MCF 10A (cell line): Measurements from ENCODE around the gene SHH. TPM values are rescaled to one million over a fixed set of nuclear protein-coding genes. Genes with fewer than 3 reads are reported as not detected.
A peak's percentile ranks its signal among the peaks of the same experiment; 100 is the strongest.

ENCODE experiments used
- BruUV-seq: library from RNA; stranded (reverse); fragments of 400-500 nt; replicated peaks from 2 replicates; lab custom pipeline; 2021; lab: Mats Ljungman, UMichigan
- CTCF ChIA-PET: fragments of 300-600 bp; sonication (Branson Sonifier 250); formaldehyde crosslinking; extraction: SDS; loops from one replicate; lab custom pipeline; 2021; ENCODE audit warnings: antibody characterized with exemption, inconsistent platforms; lab: Yijun Ruan, JAX
- POLR2A ChIA-PET: fragments of 300-600, 350-650 bp; sonication (Branson Sonifier 250); formaldehyde crosslinking; extraction: SDS; loops from one replicate; lab custom pipeline; 2020; ENCODE audit warnings: antibody characterized with exemption, inconsistent platforms; lab: Yijun Ruan, JAX
- DNase-seq: peaks from one replicate; pipeline ENCODE4 v3.0.0-alpha.2; 2018; ENCODE audit not compliant: unreplicated experiment
- H3K27ac Mint-ChIP-seq: one replicate; pipeline ENCODE4 v1.8.0; 2022; ENCODE audit warnings: mild to moderate bottlenecking, low read depth, mixed read lengths; ENCODE audit not compliant: unreplicated experiment
- H3K27me3 Mint-ChIP-seq: one replicate; pipeline ENCODE4 v1.8.0; 2022; ENCODE audit warnings: mixed read lengths; ENCODE audit not compliant: insufficient read depth, unreplicated experiment
- H3K36me3 Mint-ChIP-seq: one replicate; pipeline ENCODE4 v1.8.0; 2022; ENCODE audit warnings: mild to moderate bottlenecking, moderate library complexity, mixed read lengths; ENCODE audit not compliant: insufficient read depth, unreplicated experiment
- H3K4me1 Mint-ChIP-seq: one replicate; pipeline ENCODE4 v1.8.0; 2022; ENCODE audit warnings: mixed read lengths; ENCODE audit not compliant: insufficient read depth, unreplicated experiment
- H3K4me3 Mint-ChIP-seq: one replicate; pipeline ENCODE4 v1.8.0; 2022; ENCODE audit warnings: mild to moderate bottlenecking, moderate library complexity, mixed read lengths; ENCODE audit not compliant: unreplicated experiment
- H3K9me3 Mint-ChIP-seq: one replicate; pipeline ENCODE4 v1.8.0; 2022; ENCODE audit warnings: mixed read lengths; ENCODE audit not compliant: unreplicated experiment
- CTCF ChIP-seq: fragments of 200-600 bp; IDR thresholded peaks from one replicate; pipeline ENCODE4 v1.8.0; 2022; ENCODE audit warnings: antibody characterized with exemption, mild to moderate bottlenecking; ENCODE audit not compliant: unreplicated experiment
- intact Hi-C: fragments of 100-400 bp; cut with micrococcal nuclease; formaldehyde crosslinking; loops from 2 replicates; pipeline ENCODE4 v1.14.1; 2022
- total RNA-seq: library from RNA; stranded (reverse); gene quantifications from 2 replicates; pipeline ENCODE4 v1.2.3, GENCODE V29; 2022

Gene SHH
- total RNA-seq, 1 experiment from 2014 or later, result not detected

GRCh38 chr7:155787171-155787851, 25.0 kb downstream of the SHH start:
- BruUV-seq, result no TSS peak
- no peak for DNase-seq
- Mint-ChIP-seq H3K9me3 (no peaks in the 10 kb centered on the region), H3K36me3 (peaks cover 10% of the 10 kb centered on the region), H3K4me3 (no peak overlapping the region), H3K27ac (no peak overlapping the region), H3K27me3 (no peaks in the 10 kb centered on the region), H3K4me1 (no peaks in the 10 kb centered on the region)
- intact Hi-C loops, result no loop called here
- CTCF ChIA-PET, result no interaction called here
- no peak for TF ChIP-seq CTCF
- POLR2A ChIA-PET, result no interaction called here

- Mint-ChIP-seq H3K4me1 (no peaks in the 10 kb centered on the region), H3K9me3 (no peaks in the 10 kb centered on the region), H3K4me3 (no peak overlapping the region), H3K27me3 (no peaks in the 10 kb centered on the region), H3K36me3 (peaks cover 12% of the 10 kb centered on the region), H3K27ac (no peak overlapping the region)
- ChIA-PET CTCF (no interaction called here), POLR2A (no interaction called here)
- intact Hi-C loops, result no loop called here
- BruUV-seq, result TSS peak; percentile 10
- no peak for DNase-seq
- TF ChIP-seq CTCF, result no peak
Measured at GRCh38 chr7:155786491-155786890, 25.8 kb downstream of the SHH start.

- Mint-ChIP-seq H3K27me3 (no peaks in the 10 kb centered on the region), H3K27ac (no peak overlapping the region), H3K4me1 (no peaks in the 10 kb centered on the region), H3K9me3 (no peaks in the 10 kb centered on the region), H3K4me3 (no peak overlapping the region), H3K36me3 (peaks cover 19% of the 10 kb centered on the region)
- CTCF ChIA-PET, result no interaction called here
- intact Hi-C loops, result no loop called here
- no peak for DNase-seq
- POLR2A ChIA-PET, result no interaction called here
- no peak for TF ChIP-seq CTCF
- BruUV-seq, result no TSS peak
Measured at GRCh38 chr7:155785536-155785935, 26.7 kb downstream of the SHH start.

- no peaks in the 10 kb centered on the region for H3K9me3 Mint-ChIP-seq
- no peak for TF ChIP-seq CTCF
- H3K36me3 Mint-ChIP-seq, result peaks cover 32% of the 10 kb centered on the region
- CTCF ChIA-PET, result no interaction called here
- H3K4me3 Mint-ChIP-seq, result no peak overlapping the region
- no peak for DNase-seq
- H3K27me3 Mint-ChIP-seq, result no peaks in the 10 kb centered on the region
- no peaks in the 10 kb centered on the region for H3K4me1 Mint-ChIP-seq
- no peak overlapping the region for H3K27ac Mint-ChIP-seq
- POLR2A ChIA-PET, result interaction anchor here (0.7 kb wide), 1 partner anchor 12 kb away, joined by 3 read pairs; no protein-coding TSS in a partner anchor
- intact Hi-C loops, result no loop called here
- no TSS peak for BruUV-seq
Measured at GRCh38 chr7:155782466-155782865, 29.8 kb downstream of the SHH start.
